ENCODE measurements around the gene OR51E1.

DNA sequence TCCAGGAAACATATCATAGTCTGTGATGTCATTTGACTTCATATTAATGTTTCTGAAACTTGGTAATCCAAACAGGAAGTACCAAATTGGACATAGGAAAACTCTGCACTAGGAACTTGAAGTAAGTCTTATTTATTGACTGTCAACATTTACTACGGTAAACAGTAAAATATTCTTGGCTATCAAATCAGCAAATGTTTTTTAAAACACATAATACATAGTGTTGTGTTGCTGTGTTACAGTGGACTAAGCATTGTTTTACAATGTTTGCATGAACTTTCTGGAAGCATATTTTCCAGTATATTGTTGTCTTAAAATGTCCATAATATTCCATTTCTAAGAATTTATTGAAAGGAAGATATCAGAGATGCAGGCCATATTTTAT, 56.6 kb downstream of the OR51E1 start:
- no peak for TF ChIP-seq CTCF (IDR thresholded peaks at IDR 0.05)
- no peak for TF ChIP-seq POLR2A (IDR thresholded peaks at IDR 0.05)

Data from uterus (tissue), 2 donors.